H1 (cell line): ENCODE measurements around the gene ASRGL1. TPM values are rescaled to one million over a fixed set of nuclear protein-coding genes. Genes with fewer than 3 reads are reported as not detected.

Experiments used
- CHD7 ChIP-seq: fragments of 300-600 bp; sonication (generic); IDR thresholded peaks from 2 replicates; pipeline ENCODE4 v1.7.1; 2012; ENCODE audit warnings: low read length, moderate library complexity, mild to moderate bottlenecking, inconsistent platforms; ENCODE audit not compliant: insufficient replicate concordance
- FOSL1 ChIP-seq: IDR thresholded peaks from 2 replicates; pipeline ENCODE4 v1.6.1; 2011; ENCODE audit warnings: mild to moderate bottlenecking, low read depth, low read length, moderate library complexity; ENCODE audit not compliant: insufficient read depth
- JUND ChIP-seq: IDR thresholded peaks from 2 replicates; pipeline ENCODE4 v1.6.1; 2011; ENCODE audit warnings: mild to moderate bottlenecking, improper control_type of control experiment, low read length
- KDM5A ChIP-seq: fragments of 200-600 bp; IDR thresholded peaks from 2 replicates; pipeline ENCODE4 v1.7.1; 2012; ENCODE audit warnings: mild to moderate bottlenecking, low read length, inconsistent platforms, mixed read lengths
- MAX ChIP-seq: IDR thresholded peaks from 2 replicates; pipeline ENCODE4 v1.6.1; 2012; ENCODE audit warnings: inconsistent platforms
- PHF8 ChIP-seq: fragments of 200-600 bp; sonication (generic); conservative IDR thresholded peaks from 2 replicates; pipeline ENCODE4 v1.7.1; 2012; ENCODE audit warnings: low read depth, mild to moderate bottlenecking, inconsistent platforms, low read length, moderate library complexity
- SIN3A ChIP-seq, 2 experiments: IDR thresholded peaks in 1 of 2; conservative IDR thresholded peaks in 1 of 2; 2 replicates each; pipeline ENCODE4 v1.6.1; 2011 to 2012; ENCODE audit warnings: low read length in 2 of 2, improper control_type of control experiment in 1 of 2, low read depth in 1 of 2, mild to moderate bottlenecking in 1 of 2
- polyA plus RNA-seq, 7 experiments: library from polyadenylated mRNA; depleted of rRNA in 3 of 7; stranded (reverse) in 5 of 7; unstranded in 2 of 7; fragments of >200 nt in 5 of 7; fragments of 200-250 nt in 2 of 7; gene quantifications; 1 replicate in 5 of 7; 2 replicates in 1 of 7; 4 replicates in 1 of 7; pipeline versions ENCODE4 v1.2.1 to v1.2.3, GENCODE V29; 2011 to 2013; ENCODE audit warnings: missing spikeins in 2 of 7, mixed read lengths in 2 of 7
- total RNA-seq: library from RNA; stranded (reverse); fragmentation: NEBNext Ultra II Directional; extraction: Animal tissue kit (Norgen Biotek cat#: 25700); gene quantifications from 2 replicates; pipeline ENCODE4 v1.2.1, GENCODE V29; 2021

Gene ASRGL1
- total and polyA plus RNA-seq, 2 of the 8 experiments (the other 6 are each of a cell fraction or from before 2014, with no cell fraction given): 19.9 to 23.5 TPM

- TF ChIP-seq CHD7: no peak
- no peak for TF ChIP-seq FOSL1
- TF ChIP-seq PHF8: no peak
- TF ChIP-seq SIN3A (conservative IDR thresholded peaks at IDR 0.05 in 1 of 2, IDR thresholded peaks at IDR 0.05 in 1 of 2; ENCODE audit: low read depth in 1 of 2, low read length in 2 of 2): no peak
- no peak for TF ChIP-seq MAX
- TF ChIP-seq KDM5A: no peak
- TF ChIP-seq JUND: no peak
- TF ChIP-seq, all 59 proteins: peak for 0
These were observed 50.1 kb downstream of the ASRGL1 start (continued) for GRCh38 chr11:62387381-62387780.
